GM18505 (cell line): ENCODE results near the gene MYRF.

ENCODE experiments used
- ATAC-seq: cut with Tn5 transposase; IDR thresholded peaks from one replicate; pipeline ENCODE4 v1.9.1; 2021; ENCODE audit not compliant: unreplicated experiment
- POLR2A ChIP-seq: IDR thresholded peaks from 4 replicates; pipeline ENCODE4 v1.6.1; 2011; ENCODE audit warnings: borderline replicate concordance; ENCODE audit not compliant: insufficient read depth, insufficient read length; ENCODE audit errors: extremely low read depth

Gene MYRF

GRCh38 chr11:61762798-61763197 is 10.4 kb downstream of the MYRF start:
- no peak for TF ChIP-seq POLR2A
- ATAC-seq: no peak

- TF ChIP-seq POLR2A: no peak
These were observed 11.6 kb downstream of the MYRF start for GRCh38 chr11:61763930-61764605.

GRCh38 chr11:61764606-61765260 is 12.3 kb downstream of the MYRF start:
- ATAC-seq: no peak
- TF ChIP-seq POLR2A: no peak

More at GRCh38 chr11:61763930-61764605, 11.6 kb downstream of the MYRF start:
- no peak for ATAC-seq

- TF ChIP-seq POLR2A: no peak
- no peak for ATAC-seq
These were observed 13.3 kb downstream of the MYRF start for GRCh38 chr11:61765550-61766253.

GRCh38 chr11:61766353-61766841 is 14.0 kb downstream of the MYRF start:
- no peak for ATAC-seq
- TF ChIP-seq POLR2A: no peak

GRCh38 chr11:61768376-61769076 is 16.1 kb downstream of the MYRF start:
- no peak for ATAC-seq
- no peak for TF ChIP-seq POLR2A

- no peak for TF ChIP-seq POLR2A
- no peak for ATAC-seq
These were observed 16.9 kb downstream of the MYRF start for GRCh38 chr11:61769169-61769920.

- TF ChIP-seq POLR2A: no peak
- no peak for ATAC-seq
These were observed 17.7 kb downstream of the MYRF start for GRCh38 chr11:61769946-61770683.

GRCh38 chr11:61771195-61771894 is 18.9 kb downstream of the MYRF start:
- no peak for TF ChIP-seq POLR2A
- ATAC-seq: no peak

- ATAC-seq: no peak
- no peak for TF ChIP-seq POLR2A
These were observed 19.6 kb downstream of the MYRF start for GRCh38 chr11:61771985-61772455.

- TF ChIP-seq POLR2A: no peak
- no peak for ATAC-seq
These were observed 20.9 kb downstream of the MYRF start for GRCh38 chr11:61773356-61773755.
